Measurements from ENCODE around the gene RNASE3.
"Not testable (repeated sequence)": the region's sequence is repeated elsewhere in the genome, so short reads cannot be mapped to it uniquely, and the experiment has no call there.

Gene RNASE3

DNA sequence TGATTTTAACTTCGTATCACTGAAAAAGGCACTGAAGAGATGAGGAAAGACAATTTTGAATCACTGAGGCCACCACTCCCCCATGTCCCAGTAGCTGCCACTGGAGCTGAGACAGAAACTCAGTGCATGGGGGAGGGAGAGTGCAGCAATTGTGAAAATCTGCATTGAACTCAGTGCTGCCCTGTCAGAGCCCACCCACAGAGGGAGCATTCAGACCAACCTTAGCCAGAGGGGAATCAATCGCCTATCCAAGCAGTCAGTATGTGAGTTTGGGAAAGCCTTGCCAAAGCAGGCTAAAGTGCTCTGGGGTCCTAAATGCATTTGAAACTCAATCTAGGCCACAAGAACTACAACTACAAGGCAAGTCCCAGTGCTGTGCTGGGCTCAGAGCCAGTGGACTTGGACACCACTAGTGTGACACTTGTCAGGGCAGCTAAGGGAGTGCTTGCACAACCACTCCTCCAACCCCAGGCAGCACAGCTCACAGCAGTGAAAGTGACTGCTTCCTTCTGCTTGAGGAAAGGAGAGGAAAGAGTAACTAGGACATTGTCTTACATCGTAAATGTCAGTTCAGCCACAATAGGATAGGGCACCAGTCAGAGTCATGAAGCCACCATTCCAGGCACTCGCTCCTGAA, 13.3 kb downstream of the RNASE3 start:
- no peak for DNase-seq (ENCODE audit: low read depth)
- H3K4me3 ChIP-seq (ENCODE audit: low read length): no peak overlapping the region
- TF ChIP-seq, protein P1, sequence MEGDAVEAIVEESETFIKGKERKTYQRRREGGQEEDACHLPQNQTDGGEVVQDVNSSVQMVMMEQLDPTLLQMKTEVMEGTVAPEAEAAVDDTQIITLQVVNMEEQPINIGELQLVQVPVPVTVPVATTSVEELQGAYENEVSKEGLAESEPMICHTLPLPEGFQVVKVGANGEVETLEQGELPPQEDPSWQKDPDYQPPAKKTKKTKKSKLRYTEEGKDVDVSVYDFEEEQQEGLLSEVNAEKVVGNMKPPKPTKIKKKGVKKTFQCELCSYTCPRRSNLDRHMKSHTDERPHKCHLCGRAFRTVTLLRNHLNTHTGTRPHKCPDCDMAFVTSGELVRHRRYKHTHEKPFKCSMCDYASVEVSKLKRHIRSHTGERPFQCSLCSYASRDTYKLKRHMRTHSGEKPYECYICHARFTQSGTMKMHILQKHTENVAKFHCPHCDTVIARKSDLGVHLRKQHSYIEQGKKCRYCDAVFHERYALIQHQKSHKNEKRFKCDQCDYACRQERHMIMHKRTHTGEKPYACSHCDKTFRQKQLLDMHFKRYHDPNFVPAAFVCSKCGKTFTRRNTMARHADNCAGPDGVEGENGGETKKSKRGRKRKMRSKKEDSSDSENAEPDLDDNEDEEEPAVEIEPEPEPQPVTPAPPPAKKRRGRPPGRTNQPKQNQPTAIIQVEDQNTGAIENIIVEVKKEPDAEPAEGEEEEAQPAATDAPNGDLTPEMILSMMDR (conservative IDR thresholded peaks at IDR 0.05; ENCODE audit: low read length): no peak

DNA sequence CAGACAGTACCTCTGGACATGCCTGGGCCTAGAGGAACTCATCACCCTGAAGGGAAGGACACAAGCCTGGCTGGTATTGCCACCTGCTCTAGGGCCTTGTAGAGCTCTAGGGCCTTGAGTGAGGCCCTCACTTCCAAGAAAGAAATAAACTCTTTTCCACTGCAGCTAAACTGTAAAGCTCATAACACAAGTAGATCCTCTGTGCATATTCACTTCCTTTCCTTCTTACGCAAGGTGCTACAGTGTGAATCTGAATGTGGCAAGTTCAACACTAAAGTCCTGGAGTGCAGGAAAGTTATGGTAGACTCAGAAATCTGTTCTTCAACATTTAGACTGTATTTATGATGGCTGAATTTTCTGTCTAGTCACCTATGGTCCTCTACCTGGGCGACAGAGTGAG, 14.5 kb downstream of the RNASE3 start:
- no peak for DNase-seq (ENCODE audit: low read depth)
- TF ChIP-seq, protein P1 (conservative IDR thresholded peaks at IDR 0.05; ENCODE audit: low read length): no peak
- no peak overlapping the region for H3K4me3 ChIP-seq (ENCODE audit: low read length)

DNA sequence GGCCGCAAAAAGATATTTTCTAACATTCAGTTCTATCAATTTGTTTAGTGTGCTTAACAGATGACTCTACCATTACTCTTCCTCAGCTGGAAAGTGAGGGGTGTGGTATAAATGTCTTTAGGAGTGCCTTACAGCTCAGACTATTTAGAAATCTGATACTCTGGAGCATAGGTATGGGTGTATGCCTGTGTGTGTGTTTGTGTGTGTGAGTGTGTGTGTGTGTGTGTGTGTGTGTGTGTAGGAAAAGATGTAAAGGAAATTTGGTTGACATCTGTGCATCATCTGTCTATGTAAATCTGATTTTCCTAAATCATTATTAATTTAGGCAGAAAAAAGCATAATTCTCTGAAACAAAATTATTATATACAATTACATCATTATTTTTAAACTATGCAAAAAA, 16.0 kb downstream of the RNASE3 start:
- DNase-seq (ENCODE audit: low read depth): no peak
- TF ChIP-seq, protein P1 (conservative IDR thresholded peaks at IDR 0.05; ENCODE audit: low read length): no peak
- H3K4me3 ChIP-seq (ENCODE audit: low read length): no peak overlapping the region

DNA sequence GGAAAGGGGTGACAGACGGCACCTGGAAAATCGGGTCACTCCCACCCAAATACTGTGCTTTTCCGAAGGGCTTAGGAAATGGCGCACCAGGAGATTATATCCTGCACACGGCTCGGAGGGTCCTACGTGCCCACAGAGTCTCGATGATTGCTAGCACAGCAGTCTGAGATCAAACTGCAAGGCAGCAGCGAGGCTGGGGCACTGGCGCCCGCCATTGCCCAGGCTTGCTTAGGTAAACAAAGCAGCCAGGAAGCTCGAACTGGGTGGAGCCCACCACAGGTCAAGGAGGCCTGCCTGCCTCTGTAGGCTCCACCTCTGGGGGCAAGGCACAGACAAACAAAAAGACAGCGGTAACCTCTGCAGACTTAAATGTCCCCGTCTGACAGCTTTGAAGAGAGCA, 19.6 kb downstream of the RNASE3 start:
- H3K4me3 ChIP-seq (ENCODE audit: low read length); DNase-seq (ENCODE audit: low read depth): not testable (repeated sequence)

DNA sequence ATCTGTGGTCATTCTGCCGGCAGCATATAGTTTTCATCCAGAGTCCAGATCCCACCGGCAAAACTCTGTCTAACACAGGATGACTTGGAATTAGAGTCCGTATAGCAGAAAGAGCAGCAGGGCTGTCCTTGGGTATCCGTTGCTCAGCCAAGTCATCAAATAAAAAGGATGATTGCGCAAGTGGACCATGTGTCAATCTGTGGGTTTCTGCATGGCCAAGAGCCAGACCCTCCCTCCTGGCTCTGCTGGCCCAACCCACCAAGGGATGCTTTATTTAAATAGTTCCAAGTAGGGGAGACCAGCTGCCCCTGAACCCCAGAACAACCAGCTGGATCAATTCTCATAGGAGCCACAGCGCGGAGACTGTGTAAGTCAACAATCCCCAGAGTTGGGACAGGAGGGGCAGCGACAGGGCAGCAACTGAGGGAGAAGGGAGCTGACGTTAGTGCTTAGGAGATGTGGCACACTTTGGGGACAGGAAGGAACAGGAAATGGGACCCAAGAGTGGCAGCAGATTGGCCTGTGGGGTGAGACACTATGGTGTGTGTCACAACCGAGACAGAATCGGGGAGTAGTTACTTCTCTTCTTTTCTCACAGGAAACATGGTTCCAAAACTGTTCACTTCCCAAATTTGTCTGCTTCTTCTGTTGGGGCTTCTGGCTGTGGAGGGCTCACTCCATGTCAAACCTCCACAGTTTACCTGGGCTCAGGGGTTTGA, 28.0 kb downstream of the RNASE3 start:
- not testable (repeated sequence) for H3K4me3 ChIP-seq (ENCODE audit: low read length); DNase-seq (ENCODE audit: low read depth)

DNA sequence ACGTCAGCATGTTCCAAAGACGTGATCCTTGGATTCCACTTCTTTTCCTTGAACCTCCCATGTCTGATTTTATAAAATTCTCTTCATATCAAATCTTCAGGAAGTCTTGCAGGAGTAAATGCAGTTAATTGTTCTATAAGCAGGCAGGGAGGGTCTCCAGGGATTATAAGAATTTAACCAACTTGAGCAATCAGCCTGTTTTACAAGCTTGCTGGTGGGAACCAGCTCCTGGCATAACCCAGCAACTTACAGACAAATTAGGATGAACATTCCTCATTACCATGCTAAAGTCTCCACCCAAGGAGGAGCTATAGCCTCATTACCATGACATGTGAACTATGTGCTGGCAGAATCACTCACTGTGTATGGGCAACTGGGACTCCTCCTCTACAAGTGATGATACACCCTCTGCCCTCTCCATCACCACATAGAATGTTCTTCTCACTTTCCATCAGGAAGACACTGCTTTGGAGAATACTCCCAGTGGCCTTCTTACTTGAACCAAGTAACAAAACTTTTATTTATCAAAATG, 32.6 kb downstream of the RNASE3 start:
- H3K4me3 ChIP-seq (ENCODE audit: low read length); DNase-seq (ENCODE audit: low read depth): not testable (repeated sequence)

DNA sequence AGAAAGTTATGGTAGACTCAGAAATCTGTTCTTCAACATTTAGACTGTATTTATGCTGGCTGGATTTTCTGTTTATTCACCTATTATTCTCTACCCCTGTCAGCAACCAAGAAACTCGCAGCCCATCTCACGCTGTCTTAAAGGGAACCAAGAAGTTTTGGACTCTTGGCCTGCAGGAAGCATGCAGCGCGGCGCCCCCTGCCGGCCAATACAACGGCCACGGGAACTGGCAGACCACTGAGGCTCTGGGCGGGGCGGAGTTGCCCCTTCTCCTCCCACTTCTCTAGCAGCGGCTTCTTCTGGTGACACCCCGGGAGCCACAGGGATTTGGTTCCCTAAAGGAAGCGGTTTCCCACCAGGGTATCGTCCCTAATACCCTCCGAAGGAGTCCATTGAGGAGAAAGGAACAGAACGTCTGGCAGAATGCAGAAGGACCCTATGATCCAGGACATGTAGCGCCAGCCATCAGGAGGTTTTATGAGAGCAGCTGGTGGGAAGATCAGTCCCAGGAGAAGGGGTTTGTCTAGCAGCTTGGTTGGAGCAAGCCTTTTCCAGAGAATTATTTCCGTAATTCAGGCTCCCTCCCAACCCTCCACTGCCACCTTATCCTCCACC, 43.1 kb downstream of the RNASE3 start:
- TF ChIP-seq, protein P1 (conservative IDR thresholded peaks at IDR 0.05; ENCODE audit: low read length): peak; percentile 46
- DNase-seq (ENCODE audit: low read depth): peak; percentile 9
- H3K4me3 ChIP-seq (ENCODE audit: low read length): no peak overlapping the region

DNA sequence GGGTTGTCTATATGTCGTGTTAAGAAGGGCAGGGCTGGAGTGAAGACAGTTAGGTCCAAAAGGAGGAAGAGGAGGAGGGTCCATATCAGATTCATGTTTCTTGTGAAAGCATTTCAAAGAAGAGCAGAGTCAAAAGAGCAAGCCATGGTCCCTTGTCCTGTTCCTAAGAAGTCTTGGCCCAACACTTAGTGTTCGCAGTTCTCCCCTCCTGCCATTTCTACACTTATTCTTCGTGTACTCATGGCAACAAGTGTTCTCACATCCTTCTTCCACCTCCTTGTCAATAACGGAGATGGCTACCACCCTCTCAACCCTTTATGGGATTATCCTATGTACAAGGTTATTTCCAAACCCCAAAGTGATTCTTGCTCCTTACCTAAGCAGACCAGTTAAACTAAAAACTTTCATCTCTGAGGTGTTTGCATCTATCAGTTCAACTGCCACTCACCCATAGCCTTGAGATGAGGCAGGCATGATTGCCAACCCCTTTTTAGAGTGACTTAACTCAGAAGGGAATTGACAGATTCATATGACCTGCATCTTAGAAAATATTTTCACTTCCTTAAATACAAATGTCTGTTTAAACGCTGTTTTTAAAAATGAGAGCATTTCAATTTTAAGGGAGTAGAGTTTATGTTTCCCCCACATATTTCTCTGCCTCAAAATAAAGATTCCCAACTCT, 44.3 kb downstream of the RNASE3 start:
- TF ChIP-seq, protein P1 (conservative IDR thresholded peaks at IDR 0.05; ENCODE audit: low read length): no peak
- no peak for DNase-seq (ENCODE audit: low read depth)
- H3K4me3 ChIP-seq (ENCODE audit: low read length): no peak overlapping the region
